HUES48 (cell line): ENCODE data around the gene RNASEH2A.
"Not testable (repeated sequence)": the region's sequence is repeated elsewhere in the genome, so short reads cannot be mapped to it uniquely, and the experiment has no call there.

ENCODE experiments used
- H3K27ac ChIP-seq: one replicate; pipeline ENCODE4 v1.7.0; 2013; ENCODE audit warnings: low read depth, low read length, inconsistent platforms
- H3K27me3 ChIP-seq: 2 replicates; pipeline ENCODE4 v1.6.1; 2013; ENCODE audit warnings: mild to moderate bottlenecking, low read length; ENCODE audit not compliant: control insufficient read depth, insufficient read depth
- H3K36me3 ChIP-seq: 2 replicates; pipeline ENCODE4 v1.6.1; 2013; ENCODE audit warnings: low read length; ENCODE audit not compliant: control insufficient read depth, insufficient read depth
- H3K4me1 ChIP-seq: 2 replicates; pipeline ENCODE4 v1.6.1; 2013; ENCODE audit warnings: mild to moderate bottlenecking, low read length; ENCODE audit not compliant: control insufficient read depth, insufficient read depth
- H3K4me3 ChIP-seq: 2 replicates; pipeline ENCODE4 v1.5.1; 2013; ENCODE audit warnings: mild to moderate bottlenecking, low read depth, low read length
- H3K9ac ChIP-seq: 2 replicates; pipeline ENCODE4 v1.6.1; 2013; ENCODE audit warnings: mild to moderate bottlenecking, low read depth, low read length, moderate library complexity
- H3K9me3 ChIP-seq: 2 replicates; pipeline ENCODE4 v1.6.1; 2013; ENCODE audit warnings: low read length; ENCODE audit not compliant: control insufficient read depth, insufficient read depth

RNASEH2A gene

GRCh38 chr19:12843999-12844732, 37.8 kb downstream of the RNASEH2A start:
- H3K9ac ChIP-seq = no peak overlapping the region
- no peaks in the 10 kb centered on the region for H3K9me3 ChIP-seq
- peaks cover 10% of the 10 kb centered on the region; the same call in 1 of the 2 replicates for H3K4me1 ChIP-seq
- peaks cover 4% of the 10 kb centered on the region; the same call in 1 of the 2 replicates for H3K27me3 ChIP-seq
- no peak overlapping the region for H3K27ac ChIP-seq
- H3K36me3 ChIP-seq = peaks cover 9% of the 10 kb centered on the region
- no peak overlapping the region for H3K4me3 ChIP-seq

- not testable (repeated sequence) for H3K27me3 ChIP-seq, H3K4me3 ChIP-seq, H3K9me3 ChIP-seq, H3K36me3 ChIP-seq, H3K27ac ChIP-seq, H3K4me1 ChIP-seq, H3K9ac ChIP-seq
These were observed 40.2 kb downstream of the RNASEH2A start for GRCh38 chr19:12846613-12847012.

- no peak overlapping the region for H3K9ac ChIP-seq
- no peaks in the 10 kb centered on the region for H3K9me3 ChIP-seq
- no peak overlapping the region for H3K27ac ChIP-seq
- no peaks in the 10 kb centered on the region for H3K27me3 ChIP-seq
- peaks cover 11% of the 10 kb centered on the region for H3K36me3 ChIP-seq
- H3K4me1 ChIP-seq = 0 out of 2 replicates have a peak, but pooled peaks cover 4% of the 10 kb centered on the region
- H3K4me3 ChIP-seq = peak overlapping the region; percentile 24; the same call in 1 of the 2 replicates
These were observed 41.1 kb downstream of the RNASEH2A start for GRCh38 chr19:12847159-12848139.

- no peak overlapping the region for H3K4me3 ChIP-seq
- no peak overlapping the region for H3K27ac ChIP-seq
- no peaks in the 10 kb centered on the region for H3K4me1 ChIP-seq
- no peaks in the 10 kb centered on the region for H3K27me3 ChIP-seq
- no peaks in the 10 kb centered on the region for H3K9me3 ChIP-seq
- no peak overlapping the region for H3K9ac ChIP-seq
- H3K36me3 ChIP-seq = peaks cover 28% of the 10 kb centered on the region
These were observed 50.3 kb downstream of the RNASEH2A start for GRCh38 chr19:12856653-12857052.

GRCh38 chr19:12858041-12858928, 51.9 kb downstream of the RNASEH2A start:
- H3K9ac ChIP-seq = no peak overlapping the region
- no peak overlapping the region for H3K27ac ChIP-seq
- no peaks in the 10 kb centered on the region for H3K9me3 ChIP-seq
- no peaks in the 10 kb centered on the region for H3K27me3 ChIP-seq
- H3K36me3 ChIP-seq = peaks cover 26% of the 10 kb centered on the region; the same call in 1 of the 2 replicates
- H3K4me1 ChIP-seq = no peaks in the 10 kb centered on the region
- no peak overlapping the region for H3K4me3 ChIP-seq

GRCh38 chr19:12859546-12859945, 53.2 kb downstream of the RNASEH2A start:
- Histone ChIP-seq H3K4me1 (no peaks in the 10 kb centered on the region), H3K27ac (no peak overlapping the region), H3K9me3 (no peaks in the 10 kb centered on the region), H3K9ac (no peak overlapping the region), H3K4me3 (no peak overlapping the region), H3K27me3 (no peaks in the 10 kb centered on the region), H3K36me3 (peaks cover 22% of the 10 kb centered on the region; the same call in 1 of the 2 replicates)
